NCI-H2227 (cell line): ENCODE measurements around the gene SEMA4D.

Experiments used
- DNase-seq: peaks from one replicate; lab custom pipeline; 2025; ENCODE audit not compliant: unreplicated experiment; lab: John Stamatoyannopoulos, UW

SEMA4D gene

DNA sequence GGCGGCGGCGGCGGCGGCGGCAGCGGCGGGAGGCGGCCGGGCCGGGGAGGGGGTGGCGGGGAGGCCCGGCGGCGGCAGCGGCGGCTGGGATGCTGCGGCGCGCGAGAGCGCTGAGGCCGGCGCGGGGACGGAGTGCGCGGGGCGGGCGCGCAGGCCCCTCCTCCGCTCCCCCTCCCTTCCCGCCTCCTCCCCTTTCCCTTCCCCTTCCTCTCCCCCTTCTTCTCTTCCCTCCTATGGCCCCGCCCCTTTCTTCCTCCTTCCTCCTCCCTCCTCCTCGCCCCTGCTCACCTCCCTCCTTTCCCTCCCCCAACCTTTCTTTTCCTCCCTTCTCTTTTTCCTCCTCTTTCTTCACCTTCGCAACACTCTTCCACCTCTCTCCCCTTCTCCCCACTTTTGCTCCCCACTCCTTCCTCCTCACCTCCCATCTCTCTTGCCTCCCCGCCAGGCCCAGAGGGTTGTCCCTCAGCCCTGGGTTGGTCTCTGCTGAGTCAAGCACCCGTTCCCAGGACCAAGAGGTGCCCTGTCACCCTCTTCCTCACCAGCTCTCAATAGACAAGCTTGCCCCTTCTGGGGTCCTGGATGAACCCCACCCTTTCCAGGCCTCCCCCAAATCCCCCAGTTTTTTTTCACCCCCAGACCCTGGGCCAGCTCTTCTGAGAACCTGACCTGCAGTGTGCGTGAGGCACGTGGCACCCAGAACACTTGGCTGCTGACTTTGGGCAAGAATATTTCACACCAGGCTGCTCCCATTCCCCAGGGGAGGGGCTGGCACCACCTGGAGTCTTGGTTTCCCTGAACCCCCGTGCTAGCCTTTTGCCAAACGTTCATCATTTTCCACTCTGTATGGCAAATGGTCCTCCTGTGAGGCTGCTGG, at the start of gene SEMA4D:
Gene SEMA4D (minus strand): TSS at position 136 of the 874 bp plus-strand sequence. CDS start 92,657 bp downstream, outside the sequence.
- DNase-seq = peak; percentile 59

DNA sequence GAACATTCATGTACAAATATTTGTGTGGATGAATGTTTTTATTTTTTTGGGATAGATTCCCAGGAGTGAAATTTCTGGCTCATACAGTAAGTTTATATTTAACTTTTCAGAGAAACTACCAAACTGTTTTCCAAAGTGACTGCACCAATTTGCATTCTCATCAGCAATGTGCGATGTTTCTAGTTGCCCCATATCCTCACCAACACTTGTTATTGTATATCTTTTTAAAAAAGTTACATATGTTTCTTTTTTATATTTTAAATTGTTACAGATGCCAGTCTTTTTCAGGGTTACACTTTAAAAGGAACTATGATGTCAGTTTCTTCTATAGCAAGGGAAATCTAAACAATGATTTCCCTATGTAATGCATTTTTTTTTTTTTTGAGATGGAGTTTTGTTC, 49.1 kb upstream of the SEMA4D start:
- DNase-seq = no peak

DNA sequence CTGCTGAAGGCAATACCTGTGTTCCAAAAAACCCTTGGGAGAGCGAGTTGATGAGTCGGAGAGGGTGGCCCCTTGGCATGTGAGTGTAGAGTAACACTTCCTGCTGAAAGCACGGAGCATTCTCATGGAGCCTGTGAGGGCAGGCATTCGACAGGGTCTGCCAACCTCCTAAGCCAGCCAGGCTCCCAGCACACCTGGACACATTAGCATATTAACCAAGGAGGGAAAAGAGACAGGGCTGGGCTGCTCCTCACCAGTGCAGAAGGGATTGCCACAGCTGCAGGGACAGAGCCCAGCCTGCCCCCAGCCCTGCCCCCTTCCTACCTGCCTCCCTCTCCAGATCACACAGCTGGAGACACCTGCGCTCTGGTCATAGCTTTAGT, 46.4 kb upstream of the SEMA4D start:
- DNase-seq = no peak

DNA sequence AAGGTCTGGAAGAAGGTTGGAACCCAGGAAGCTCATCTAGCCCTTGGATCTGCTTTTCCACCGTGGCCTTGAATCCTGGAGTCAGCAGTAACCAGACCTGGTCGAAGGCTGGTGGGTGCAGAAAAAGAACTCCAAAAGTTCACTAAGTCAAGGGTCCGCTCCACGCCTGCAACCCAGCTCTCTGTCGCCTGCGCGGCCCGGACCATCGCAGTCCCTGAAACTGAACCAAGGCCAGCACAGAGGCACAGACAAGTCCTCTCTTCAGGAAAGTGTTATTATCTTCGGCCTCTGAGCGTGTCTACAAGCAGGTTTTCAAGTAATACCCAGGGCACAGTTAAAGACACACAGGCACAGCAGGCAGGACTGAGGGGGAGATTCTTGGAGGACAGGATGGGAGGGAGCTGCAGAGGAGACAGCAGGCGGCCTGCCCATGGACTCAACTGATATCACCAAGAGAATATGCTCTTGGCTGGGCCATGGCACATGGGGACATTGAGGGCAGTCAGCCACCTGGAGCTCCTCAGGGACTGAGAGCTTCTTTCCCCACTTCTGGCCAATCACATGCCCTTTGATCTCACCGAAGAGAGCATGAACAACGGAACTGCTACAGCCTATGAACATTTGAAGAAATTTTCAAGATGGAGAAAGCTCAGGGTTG, 45.8 kb upstream of the SEMA4D start:
- no peak for DNase-seq

GRCh38 chr9:89543111-89543510, 45.2 kb upstream of the SEMA4D start:
- no peak for DNase-seq

DNA sequence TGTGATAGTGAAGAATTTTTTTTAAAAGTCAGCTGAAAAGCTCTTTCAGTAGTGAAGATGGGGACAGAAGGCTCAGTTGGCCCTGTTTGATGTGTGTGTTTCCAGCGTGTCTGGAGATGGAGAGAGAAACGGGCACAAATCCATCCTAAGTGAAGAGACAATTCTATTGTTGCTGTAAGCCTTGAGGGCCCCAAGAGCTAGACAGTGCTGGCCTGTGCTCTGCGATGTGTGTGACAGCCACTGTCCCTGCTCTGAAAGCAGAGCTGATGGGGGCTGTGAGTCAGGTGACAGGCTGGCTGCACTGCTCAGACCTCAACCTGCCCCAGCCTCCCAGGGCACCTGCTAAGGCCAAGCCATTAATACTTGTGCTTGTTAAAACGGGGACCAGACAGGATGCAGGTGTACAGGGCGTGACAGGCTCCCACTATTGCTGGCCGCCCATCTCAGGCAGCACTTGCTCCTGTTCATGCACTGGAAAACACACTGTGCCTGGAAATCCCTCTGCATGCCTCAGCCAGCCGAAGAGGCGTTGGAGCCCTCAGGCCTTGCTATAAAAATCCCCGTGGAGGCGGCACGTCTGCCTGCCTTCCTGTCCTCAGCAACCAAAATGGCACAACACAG, 44.6 kb upstream of the SEMA4D start:
- no peak for DNase-seq

- no peak for DNase-seq
Observed at GRCh38 chr9:89541798-89542197, 43.9 kb upstream of the SEMA4D start.

DNA sequence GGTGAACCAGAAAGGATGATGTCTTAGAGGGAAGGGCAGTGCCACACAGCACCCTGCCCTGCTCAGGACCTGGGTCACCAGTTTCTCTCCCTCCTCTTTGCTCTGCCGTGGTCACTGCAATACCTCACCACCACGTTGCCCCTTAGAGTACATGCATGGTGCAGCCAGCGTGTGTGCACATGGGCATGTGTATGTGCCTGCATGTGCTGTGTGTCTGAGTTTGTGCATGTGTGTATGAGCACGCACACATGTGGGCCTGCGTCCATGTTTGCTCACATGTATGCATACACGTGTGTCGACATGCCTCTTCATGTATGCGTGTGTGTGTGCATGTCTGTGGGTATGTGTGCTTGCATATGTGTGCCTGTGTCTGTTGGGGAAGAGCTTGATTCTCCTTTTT, 41.5 kb upstream of the SEMA4D start:
- DNase-seq = no peak

- no peak for DNase-seq
Observed at GRCh38 chr9:89538871-89539270, 41.0 kb upstream of the SEMA4D start.

DNA sequence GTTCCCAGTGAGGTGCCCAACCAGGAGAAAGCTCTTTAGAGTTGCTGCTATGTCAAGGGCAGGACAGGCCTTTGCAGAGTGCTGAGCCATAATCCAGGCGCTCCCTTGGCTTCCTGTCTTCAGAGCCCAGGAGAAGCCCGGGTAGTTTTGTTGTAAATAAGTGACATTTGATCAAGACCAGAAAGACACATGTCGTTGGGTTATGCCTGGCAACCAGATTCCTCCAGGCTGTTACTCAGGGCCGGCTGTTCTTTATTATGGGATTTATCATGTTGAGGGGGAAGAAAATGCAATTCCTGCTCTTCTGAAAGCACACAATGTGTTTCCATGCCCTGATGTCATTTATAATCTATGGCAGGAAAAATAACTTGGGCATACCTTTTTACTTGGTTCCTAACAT, 39.3 kb upstream of the SEMA4D start:
- no peak for DNase-seq

GRCh38 chr9:89536600-89536999, 38.7 kb upstream of the SEMA4D start:
- DNase-seq = no peak

GRCh38 chr9:89536145-89536574, 38.2 kb upstream of the SEMA4D start:
- no peak for DNase-seq

DNA sequence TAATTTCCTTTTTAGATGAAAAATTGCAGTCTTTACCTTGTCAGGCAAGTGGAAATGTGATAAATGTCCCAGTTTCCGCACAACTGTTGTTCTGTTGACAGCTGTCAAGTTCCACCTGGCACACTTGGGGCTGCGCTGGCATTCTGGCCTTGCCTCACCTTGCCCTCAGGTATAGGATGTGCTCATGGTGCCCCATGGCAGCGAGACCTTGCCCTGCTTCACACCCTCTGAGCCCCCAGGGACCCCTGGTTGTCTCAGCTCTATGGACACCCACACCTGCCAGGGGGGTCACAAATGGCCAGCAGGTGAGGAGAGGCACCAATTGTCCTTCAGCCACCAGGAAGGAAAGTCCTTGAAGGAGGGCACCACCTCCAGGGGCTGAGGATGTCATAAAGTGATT, 37.5 kb upstream of the SEMA4D start:
- DNase-seq = no peak

DNA sequence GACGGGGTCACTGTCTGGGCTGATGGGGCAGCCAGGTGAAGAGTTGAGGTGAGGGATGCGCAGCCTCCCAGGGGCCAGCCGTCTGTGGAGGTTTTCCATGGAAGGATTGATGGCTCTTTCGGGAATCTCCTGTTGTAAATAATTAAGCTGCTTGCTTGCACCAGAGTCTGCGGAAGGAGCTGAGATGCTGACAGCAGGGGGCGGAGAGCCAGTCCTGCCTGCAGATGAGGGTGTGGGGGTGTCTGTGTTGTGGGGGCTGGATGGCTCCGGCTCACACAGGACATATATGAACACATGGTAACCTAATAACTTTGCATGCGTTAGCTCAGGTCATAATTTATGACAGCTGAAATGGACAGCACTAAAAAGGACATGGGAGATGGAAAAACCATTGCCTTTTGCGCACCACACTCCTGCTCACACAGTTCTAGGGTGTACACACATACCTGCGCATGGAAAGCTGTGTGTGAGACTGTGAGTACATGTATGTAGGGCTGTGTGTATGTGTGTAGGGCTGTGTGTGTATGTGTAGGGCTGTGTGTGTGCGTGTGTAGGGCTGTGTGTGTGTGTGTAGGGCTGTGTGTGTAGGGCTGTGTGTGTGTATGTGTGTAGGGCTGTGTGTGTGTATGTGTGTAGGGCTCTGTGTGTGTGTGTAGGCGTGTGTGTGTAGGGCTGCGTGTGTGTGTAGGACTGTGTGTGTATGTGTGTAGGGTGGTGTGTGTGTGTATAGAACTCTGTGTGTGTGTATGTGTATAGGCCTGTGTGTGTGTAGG, 36.8 kb upstream of the SEMA4D start:
- no peak for DNase-seq

DNA sequence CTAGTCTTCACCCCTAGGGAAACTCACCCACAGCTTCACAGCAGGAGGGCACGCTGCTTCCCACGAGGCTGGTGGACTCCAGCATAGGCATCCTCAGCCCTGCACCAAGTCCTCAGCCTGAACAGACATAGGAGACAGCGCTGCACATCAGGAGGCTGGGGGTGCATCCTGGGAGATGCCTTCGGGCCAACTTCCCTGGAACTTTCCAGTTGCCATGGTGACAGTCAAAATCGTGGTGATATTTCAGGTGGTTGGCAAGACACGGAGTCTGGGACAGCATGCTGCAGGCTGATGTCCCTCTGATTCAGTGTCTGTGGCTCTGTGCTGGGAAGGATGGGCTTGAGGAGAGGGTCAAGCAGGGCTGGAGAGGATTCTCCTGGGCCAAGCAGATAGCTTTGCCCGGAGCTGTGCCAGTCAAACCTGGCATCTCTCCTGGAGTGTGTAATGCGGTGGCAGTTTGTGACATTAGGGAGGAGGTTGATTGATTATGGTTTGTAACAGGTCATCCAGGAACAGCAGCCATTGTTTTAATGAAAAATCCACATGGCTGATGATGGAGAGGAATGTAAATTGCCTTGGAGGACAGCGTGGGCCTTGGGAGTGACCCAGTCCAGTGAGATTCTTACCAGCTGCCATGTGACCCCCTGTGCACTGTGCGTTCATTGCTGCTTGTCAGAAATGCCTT, 35.6 kb upstream of the SEMA4D start:
- no peak for DNase-seq

DNA sequence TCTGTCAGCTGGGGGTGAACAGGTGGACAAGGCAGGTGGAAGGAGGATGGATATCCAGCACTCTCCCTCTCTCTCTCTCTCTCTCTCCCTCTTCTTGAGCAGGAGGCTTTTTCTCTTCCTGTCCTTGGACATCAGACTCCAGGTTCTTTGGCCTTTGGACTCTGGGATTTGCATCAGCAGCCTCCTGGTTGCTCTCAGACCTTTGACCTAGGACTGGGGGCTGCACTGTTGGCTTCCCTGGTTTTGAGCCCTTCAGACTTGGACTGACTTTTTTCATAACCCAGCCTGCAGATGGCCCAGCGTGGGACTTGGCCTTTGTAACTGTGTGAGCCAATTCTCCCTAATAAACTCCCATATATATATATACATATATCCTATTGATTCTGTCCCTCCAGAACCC, 35.0 kb upstream of the SEMA4D start:
- DNase-seq = no peak

DNA sequence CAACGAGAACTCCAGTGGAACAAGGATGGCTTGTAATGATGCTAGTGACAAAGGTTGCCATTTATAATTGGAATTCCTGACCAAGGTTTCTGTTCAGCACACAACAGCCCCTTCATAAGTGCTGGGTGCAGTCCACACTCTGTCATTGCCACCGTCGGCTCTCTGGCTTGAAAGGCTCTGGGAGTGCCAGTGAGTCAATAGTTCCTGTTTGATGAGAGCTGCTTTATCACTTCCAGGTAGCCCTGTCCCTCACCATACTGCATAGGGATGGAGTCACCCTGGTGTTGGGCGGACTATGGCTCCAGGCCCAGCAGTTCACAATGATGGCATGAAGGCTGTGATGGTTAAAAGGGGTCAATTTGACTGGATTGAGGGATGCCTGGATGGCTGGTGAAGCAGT, 34.6 kb upstream of the SEMA4D start:
- no peak for DNase-seq

DNA sequence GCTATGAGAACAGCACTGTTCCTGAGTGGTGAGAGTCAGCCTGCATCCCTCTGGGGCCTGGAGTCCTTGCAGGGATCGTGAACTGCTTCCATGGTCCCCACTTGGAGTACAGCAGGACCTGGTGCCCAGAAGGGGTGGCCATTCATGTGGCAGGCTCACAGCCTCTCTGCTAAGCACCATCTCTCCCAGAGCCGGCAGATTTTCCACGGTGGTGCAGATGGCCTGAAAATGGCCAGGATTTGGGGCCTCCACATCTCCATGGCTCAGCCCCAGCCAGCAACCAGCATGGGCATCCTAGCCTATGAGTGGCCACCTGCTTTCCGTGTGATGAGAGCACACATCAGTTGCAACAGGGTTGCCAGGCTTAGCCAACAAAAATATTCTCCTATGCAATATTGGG, 33.9 kb upstream of the SEMA4D start:
- no peak for DNase-seq

DNA sequence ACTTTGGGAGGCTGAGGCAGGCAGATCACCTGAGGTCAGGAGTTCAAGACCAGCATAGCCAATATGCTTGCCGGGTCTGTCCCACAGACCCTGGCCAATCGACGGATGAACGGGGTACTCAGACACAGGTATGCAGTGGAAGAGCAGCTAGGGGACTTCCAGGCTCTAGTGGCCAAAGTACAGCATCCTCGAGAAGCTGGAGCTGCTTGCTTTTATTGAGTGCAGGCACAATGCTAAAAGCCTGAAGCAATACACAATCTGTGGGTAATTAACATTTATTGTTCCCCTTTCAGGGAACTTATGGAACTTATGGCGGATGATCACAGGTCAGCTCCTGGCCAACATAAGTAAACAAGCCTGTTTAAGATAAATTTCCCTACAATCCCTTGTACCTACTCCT, 32.8 kb upstream of the SEMA4D start:
- DNase-seq = no peak

- no peak for DNase-seq
Observed at GRCh38 chr9:89529243-89530035, 31.5 kb upstream of the SEMA4D start.
